Naive thymus-derived CD4-positive, alpha-beta T cell (primary cell): Measurements from ENCODE around the gene SCNN1G. TPM values are rescaled to one million over a fixed set of nuclear protein-coding genes. Genes with fewer than 3 reads are reported as not detected.
"Not testable (repeated sequence)": the region's sequence is repeated elsewhere in the genome, so short reads cannot be mapped to it uniquely, and the experiment has no call there.

Experiments
- ATAC-seq: fragments of 150-1000 bp; cut with Tn5 transposase; 2 replicates; pipeline ENCODE4 v1.10.0; 2021; ENCODE audit warnings: mild to moderate bottlenecking, moderate library complexity
- CTCF ChIA-PET: fragments of 350-600 bp; sonication (Branson Sonifier 250); formaldehyde crosslinking; loops from one replicate; lab custom pipeline; 2021; ENCODE audit warnings: antibody characterized with exemption; lab: Charles Lee
- POLR2A ChIA-PET: fragments of 350-600 bp; sonication (Branson Sonifier 250); formaldehyde crosslinking; loops from one replicate; lab custom pipeline; 2021; ENCODE audit warnings: antibody characterized with exemption, inconsistent platforms; lab: Charles Lee
- DNase-seq, 9 donors: peaks; one replicate each; pipeline versions ENCODE4 v3.0.0 to v3.0.0-alpha.2; 2020 to 2022; ENCODE audit warnings: mixed read lengths in 1 of 9
- H3K27ac ChIP-seq: one replicate; pipeline ENCODE4 v1.7.0; 2013; ENCODE audit warnings: mild to moderate bottlenecking, low read depth, low read length, moderate library complexity
- H3K27me3 ChIP-seq, 2 donors: one replicate each; pipeline ENCODE4 v1.7.0; 2013; ENCODE audit warnings: low read length in 2 of 2, mild to moderate bottlenecking in 2 of 2, moderate library complexity in 2 of 2; ENCODE audit not compliant: control insufficient read depth in 2 of 2, insufficient read depth in 2 of 2
- H3K36me3 ChIP-seq, 3 experiments: 1 replicate in 2 of 3; 2 replicates in 1 of 3; pipeline ENCODE4 v1.7.0; 2013; ENCODE audit warnings: low read length in 3 of 3, mild to moderate bottlenecking in 3 of 3, moderate library complexity in 1 of 3; ENCODE audit not compliant: insufficient read depth in 3 of 3, control insufficient read depth in 2 of 3
- H3K4me1 ChIP-seq, 2 donors: one replicate each; pipeline ENCODE4 v1.7.0; 2013; ENCODE audit warnings: low read length in 2 of 2, mild to moderate bottlenecking in 2 of 2, moderate library complexity in 1 of 2; ENCODE audit not compliant: control insufficient read depth in 2 of 2, insufficient read depth in 2 of 2
- H3K4me3 ChIP-seq: 2 replicates; pipeline ENCODE4 v1.7.0; 2013; ENCODE audit warnings: mild to moderate bottlenecking, low read length
- H3K9me3 ChIP-seq, 3 experiments: 1 replicate in 2 of 3; 2 replicates in 1 of 3; pipeline ENCODE4 v1.7.0; 2013; ENCODE audit warnings: low read length in 3 of 3; ENCODE audit not compliant: control insufficient read depth in 2 of 3
- H3K27ac Mint-ChIP-seq, 9 donors: one replicate each; pipeline ENCODE4 v1.8.0; 2020 to 2022; ENCODE audit warnings: mixed read lengths in 9 of 9, mild to moderate bottlenecking in 8 of 9, moderate library complexity in 5 of 9, inconsistent platforms in 2 of 9
- H3K27me3 Mint-ChIP-seq, 5 donors: one replicate each; pipeline ENCODE4 v1.8.0; 2021 to 2022; ENCODE audit warnings: mixed read lengths in 5 of 5, mild to moderate bottlenecking in 1 of 5
- H3K36me3 Mint-ChIP-seq, 5 donors: one replicate each; pipeline ENCODE4 v1.8.0; 2020 to 2022; ENCODE audit warnings: mixed read lengths in 5 of 5, mild to moderate bottlenecking in 3 of 5, inconsistent platforms in 1 of 5
- H3K4me1 Mint-ChIP-seq, 7 donors: one replicate each; pipeline ENCODE4 v1.8.0; 2020 to 2022; ENCODE audit warnings: mixed read lengths in 7 of 7, mild to moderate bottlenecking in 3 of 7, inconsistent platforms in 1 of 7
- H3K4me3 Mint-ChIP-seq, 10 donors: one replicate each; pipeline ENCODE4 v1.8.0; 2020 to 2022; ENCODE audit warnings: mild to moderate bottlenecking in 10 of 10, mixed read lengths in 10 of 10, moderate library complexity in 6 of 10, inconsistent platforms in 2 of 10
- H3K9me3 Mint-ChIP-seq, 11 donors: one replicate each; pipeline ENCODE4 v1.8.0; 2020 to 2022; ENCODE audit warnings: mixed read lengths in 11 of 11, mild to moderate bottlenecking in 4 of 11, inconsistent platforms in 1 of 11, moderate library complexity in 1 of 11
- intact Hi-C, 2 donors: fragments of 100-400 bp; cut with micrococcal nuclease; formaldehyde crosslinking; loops; one replicate each; pipeline ENCODE4 v1.15.1; 2023
- polyA plus RNA-seq, 2 donors: library from polyadenylated mRNA; unstranded; fragments of 300-500 nt; fragmentation: Illumina TruSeq; gene quantifications; one replicate each; pipeline ENCODE4 v1.2.3, GENCODE V29; 2021
- total RNA-seq, 6 experiments: library from RNA in 5 of 6; stranded (reverse) in 5 of 6; gene quantifications; 1 replicate in 5 of 6; 2 replicates in 1 of 6; pipeline ENCODE4 v1.2.3 and lab custom pipeline; 2021 to 2026

Gene SCNN1G
- total and polyA plus RNA-seq, 7 experiments from 2014 or later, result not detected

DNA sequence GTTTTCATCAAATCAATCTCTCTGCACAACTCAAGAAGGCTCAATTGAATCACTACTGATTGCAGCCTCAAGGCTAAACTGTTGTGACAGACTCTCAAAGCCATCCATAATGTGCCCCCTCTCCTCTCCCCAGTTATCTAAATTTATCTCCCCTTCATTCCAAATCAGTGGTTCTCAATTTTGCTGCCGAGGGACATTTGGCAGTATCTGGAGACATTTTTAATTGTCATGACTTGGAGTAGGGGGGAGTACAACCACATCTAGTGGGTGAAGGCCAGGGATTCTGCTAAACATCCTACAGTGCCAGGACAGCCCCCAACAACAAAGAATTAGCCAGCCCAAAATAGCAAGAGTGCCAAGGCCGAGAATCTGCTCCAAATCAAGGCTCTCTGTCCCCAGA lies 42.4 kb upstream of the SCNN1G start:
- CTCF ChIA-PET, result no interaction called here
- peaks cover 0 to 39% (median 18%) of the 10 kb centered on the region in 11 donors for H3K9me3 Mint-ChIP-seq
- no peak overlapping the region for H3K4me3 Mint-ChIP-seq
- Histone ChIP-seq H3K4me3 (no peak overlapping the region), H3K9me3 (no peaks in the 10 kb centered on the region), H3K27me3 (no peaks in the 10 kb centered on the region), H3K27ac (no peak overlapping the region), H3K36me3 (no peaks in the 10 kb centered on the region), H3K4me1 (no peaks in the 10 kb centered on the region)
- no peaks in the 10 kb centered on the region for H3K27me3 Mint-ChIP-seq
- no peak for DNase-seq
- no peak for ATAC-seq
- H3K36me3 Mint-ChIP-seq, result peaks cover 5 to 25% (median 12%) of the 10 kb centered on the region in 5 donors
- POLR2A ChIA-PET, result no interaction called here
- H3K27ac Mint-ChIP-seq, result no peak overlapping the region
- peaks cover 2 to 8% (median 3%) of the 10 kb centered on the region in 7 donors for H3K4me1 Mint-ChIP-seq
- intact Hi-C loops, result no loop called here

DNA sequence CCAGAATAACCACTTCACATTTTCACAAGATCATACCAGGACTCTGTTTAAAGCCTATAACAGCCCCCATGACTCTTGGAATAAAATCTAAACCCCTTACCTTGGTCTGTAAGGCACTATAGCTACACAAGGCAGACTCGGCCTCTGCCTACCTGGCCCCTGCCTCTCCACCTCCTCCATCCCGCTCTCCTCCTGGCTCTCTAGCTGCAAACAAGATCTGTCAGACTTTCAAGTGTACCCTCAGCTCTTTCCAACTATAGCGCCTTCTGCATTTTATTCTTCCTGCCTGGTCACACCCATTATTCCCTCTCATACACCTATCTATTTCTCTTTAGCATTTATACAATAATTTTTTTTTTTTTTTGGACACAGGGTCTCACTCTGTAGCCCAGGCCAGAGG lies 41.5 kb upstream of the SCNN1G start:
- DNase-seq (no peak), ATAC-seq (no peak)
- no peak overlapping the region for H3K4me3 Mint-ChIP-seq
- peaks cover 5 to 11% (median 6%) of the 10 kb centered on the region in 7 donors for H3K4me1 Mint-ChIP-seq
- peaks cover 5 to 20% (median 11%) of the 10 kb centered on the region in 5 donors for H3K36me3 Mint-ChIP-seq
- POLR2A ChIA-PET, result interaction anchor here (0.7 kb wide), 1 partner anchor 59 kb away, joined by 3 read pairs; no protein-coding TSS in a partner anchor
- no peaks in the 10 kb centered on the region for H3K9me3 ChIP-seq
- intact Hi-C loops, result no loop called here
- CTCF ChIA-PET, result no interaction called here
- H3K9me3 Mint-ChIP-seq, result peaks cover 0 to 30% (median 15%) of the 10 kb centered on the region in 11 donors
- H3K4me3 ChIP-seq, result no peak overlapping the region
- no peak overlapping the region for H3K27ac Mint-ChIP-seq
- no peaks in the 10 kb centered on the region for H3K36me3 ChIP-seq
- H3K27ac ChIP-seq, result no peak overlapping the region
- no peaks in the 10 kb centered on the region for H3K27me3 Mint-ChIP-seq
- H3K27me3 ChIP-seq, result no peaks in the 10 kb centered on the region
- H3K4me1 ChIP-seq, result no peaks in the 10 kb centered on the region

DNA sequence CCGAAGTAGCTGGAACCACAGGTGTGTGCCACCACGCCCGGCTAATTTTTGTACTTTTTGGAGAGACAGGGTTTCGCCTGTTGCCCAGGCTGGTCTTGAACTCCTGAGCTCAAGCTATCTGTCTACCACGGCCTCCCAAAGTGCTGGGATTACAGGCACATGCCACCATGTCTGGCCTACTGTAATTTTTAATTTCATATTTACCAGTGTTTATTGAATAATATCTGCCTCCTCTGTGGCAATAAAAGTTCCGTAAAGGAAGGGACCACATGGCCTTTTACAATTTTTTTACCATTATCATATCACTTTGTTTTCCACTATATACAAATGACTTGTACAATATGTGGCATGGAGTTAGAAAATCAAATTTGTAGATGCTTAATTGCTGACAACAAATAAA lies 41.0 kb upstream of the SCNN1G start:
- DNase-seq (no peak), ATAC-seq (no peak)
- no peaks in the 10 kb centered on the region for H3K9me3 ChIP-seq
- no peaks in the 10 kb centered on the region for H3K27me3 Mint-ChIP-seq
- ChIA-PET CTCF (no interaction called here), POLR2A (interaction anchor here (0.7 kb wide), 1 partner anchor 58 kb away, joined by 3 read pairs; no protein-coding TSS in a partner anchor)
- H3K4me3 Mint-ChIP-seq, result no peak overlapping the region
- H3K4me1 Mint-ChIP-seq, result peaks cover 5 to 11% (median 6%) of the 10 kb centered on the region in 7 donors
- H3K36me3 ChIP-seq, result no peaks in the 10 kb centered on the region
- intact Hi-C loops, result no loop called here
- no peaks in the 10 kb centered on the region for H3K4me1 ChIP-seq
- peaks cover 5 to 18% (median 11%) of the 10 kb centered on the region in 5 donors for H3K36me3 Mint-ChIP-seq
- no peak overlapping the region for H3K27ac ChIP-seq
- H3K9me3 Mint-ChIP-seq, result peaks cover 0 to 25% (median 14%) of the 10 kb centered on the region in 11 donors
- no peak overlapping the region for H3K4me3 ChIP-seq
- H3K27ac Mint-ChIP-seq, result no peak overlapping the region
- H3K27me3 ChIP-seq, result no peaks in the 10 kb centered on the region

DNA sequence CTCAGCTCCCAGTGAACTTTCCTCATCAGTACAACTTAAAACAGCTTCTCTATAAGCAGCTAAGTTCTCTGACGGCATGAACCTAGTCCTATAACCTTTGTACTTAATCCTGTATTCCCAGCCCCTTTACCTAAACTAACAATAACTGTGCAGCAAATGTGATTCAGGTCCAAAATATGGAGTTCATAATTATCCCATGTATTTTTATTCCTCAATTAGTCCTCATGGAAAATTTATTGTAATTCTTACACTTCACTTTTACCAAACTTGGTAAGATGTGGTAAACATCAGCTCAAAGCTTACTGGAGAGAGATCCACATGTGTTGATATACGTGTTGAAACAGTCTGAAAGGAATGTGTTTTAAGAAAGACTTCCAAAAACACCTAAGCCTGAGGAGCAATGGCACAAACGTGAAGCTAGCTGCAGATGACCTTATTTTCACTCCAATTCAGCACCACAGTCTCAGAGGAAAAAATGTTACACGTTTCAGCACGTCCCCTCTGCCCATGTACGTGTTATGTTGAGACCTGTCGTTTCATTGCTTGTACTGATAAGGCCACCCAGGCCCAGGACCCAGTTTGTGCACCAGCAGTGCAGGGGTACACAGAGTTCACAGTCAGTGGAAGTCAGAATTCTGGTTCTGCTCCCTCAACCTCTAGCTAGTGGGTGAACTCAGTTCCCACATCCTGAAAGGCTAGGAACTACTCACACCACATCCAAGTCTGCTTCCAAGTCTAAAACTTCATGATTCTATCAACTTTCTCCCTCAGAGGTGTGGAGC lies 40.4 kb upstream of the SCNN1G start:
- CTCF ChIA-PET, result no interaction called here
- no peak for ATAC-seq
- intact Hi-C loops, result no loop called here

DNA sequence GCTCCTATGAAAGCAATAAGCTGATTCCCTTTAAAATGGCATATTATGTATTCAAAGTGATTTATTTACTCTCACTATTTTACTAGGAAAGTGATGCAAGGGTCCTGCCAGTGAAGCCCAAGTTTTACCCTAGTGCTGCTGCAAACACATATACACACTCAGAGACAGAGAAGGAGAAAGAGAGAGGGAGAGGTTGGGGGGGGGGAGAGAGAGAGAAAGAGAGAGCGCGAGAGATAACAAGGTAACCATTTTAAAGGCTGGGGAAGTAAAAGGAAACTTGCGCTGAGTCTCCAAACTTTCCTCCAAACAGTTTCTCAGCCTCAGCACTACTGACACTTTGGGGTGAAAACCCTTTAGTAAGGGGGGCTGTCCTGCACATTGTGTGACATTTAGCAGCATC lies 39.2 kb upstream of the SCNN1G start:
- CTCF ChIA-PET, result no interaction called here
- intact Hi-C loops, result no loop called here
- Histone ChIP-seq H3K36me3 (no peaks in the 10 kb centered on the region), H3K4me3 (no peak overlapping the region), H3K27me3 (no peaks in the 10 kb centered on the region), H3K27ac (no peak overlapping the region), H3K4me1 (peaks cover 0 to 5% of the 10 kb centered on the region in 2 donors), H3K9me3 (no peaks in the 10 kb centered on the region)
- ATAC-seq (no peak), DNase-seq (no peak)
- peaks cover 0 to 3% (median 0%) of the 10 kb centered on the region in 5 donors for H3K27me3 Mint-ChIP-seq
- H3K9me3 Mint-ChIP-seq, result peaks cover 0 to 6% (median 4%) of the 10 kb centered on the region in 11 donors
- H3K27ac Mint-ChIP-seq, result no peak overlapping the region
- H3K4me1 Mint-ChIP-seq, result peaks cover 9 to 21% (median 15%) of the 10 kb centered on the region in 7 donors
- H3K4me3 Mint-ChIP-seq, result no peak overlapping the region
- H3K36me3 Mint-ChIP-seq, result peaks cover 0 to 6% (median 5%) of the 10 kb centered on the region in 5 donors
- POLR2A ChIA-PET, result no interaction called here

More for the DNA sequence above, 40.4 kb upstream of the SCNN1G start:
- no peaks in the 10 kb centered on the region for H3K27me3 ChIP-seq
- POLR2A ChIA-PET, result interaction anchor here (0.7 kb wide), 1 partner anchor 58 kb away, joined by 3 read pairs; no protein-coding TSS in a partner anchor
- no peak overlapping the region for H3K4me3 ChIP-seq
- no peak overlapping the region for H3K27ac ChIP-seq
- Mint-ChIP-seq H3K27ac (no peak overlapping the region), H3K9me3 (peaks cover 0 to 19% (median 11%) of the 10 kb centered on the region in 11 donors), H3K27me3 (no peaks in the 10 kb centered on the region), H3K4me1 (peaks cover 5 to 12% (median 7%) of the 10 kb centered on the region in 7 donors), H3K4me3 (no peak overlapping the region), H3K36me3 (peaks cover 5 to 15% (median 9%) of the 10 kb centered on the region in 5 donors)
- H3K36me3 ChIP-seq, result no peaks in the 10 kb centered on the region
- H3K4me1 ChIP-seq, result no peaks in the 10 kb centered on the region
- no peak for DNase-seq
- no peaks in the 10 kb centered on the region for H3K9me3 ChIP-seq

DNA sequence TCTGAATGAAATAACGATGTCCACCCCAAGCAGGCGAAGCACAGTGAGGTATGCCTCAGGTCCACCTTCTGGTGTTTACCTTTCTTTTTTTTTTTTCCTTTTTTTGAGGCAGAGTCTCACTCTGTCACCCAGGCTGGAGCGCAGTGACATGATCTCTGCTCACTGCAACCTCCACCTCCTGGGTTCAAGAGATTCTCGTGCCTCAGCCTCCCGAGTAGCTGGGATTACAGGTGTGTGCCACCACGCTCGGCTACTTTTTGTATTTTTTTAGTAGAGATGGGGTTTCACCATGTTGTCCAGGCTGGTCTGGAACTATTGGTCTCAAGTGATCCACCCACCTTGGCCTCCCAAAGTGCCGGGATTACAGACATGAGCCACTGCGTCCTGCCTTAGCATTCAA lies 38.2 kb upstream of the SCNN1G start:
- H3K27me3 ChIP-seq, intact Hi-C loops, H3K4me3 Mint-ChIP-seq, CTCF ChIA-PET, H3K36me3 ChIP-seq, H3K9me3 ChIP-seq, H3K27ac Mint-ChIP-seq, H3K27me3 Mint-ChIP-seq, H3K36me3 Mint-ChIP-seq, DNase-seq, ATAC-seq, H3K9me3 Mint-ChIP-seq, POLR2A ChIA-PET, H3K27ac ChIP-seq, H3K4me1 ChIP-seq, H3K4me3 ChIP-seq: not testable (repeated sequence)
- peaks cover 9 to 17% (median 15%) of the 10 kb centered on the region in 7 donors for H3K4me1 Mint-ChIP-seq
